ENCODE data around the gene FREY1.

The FREY1 gene

DNA sequence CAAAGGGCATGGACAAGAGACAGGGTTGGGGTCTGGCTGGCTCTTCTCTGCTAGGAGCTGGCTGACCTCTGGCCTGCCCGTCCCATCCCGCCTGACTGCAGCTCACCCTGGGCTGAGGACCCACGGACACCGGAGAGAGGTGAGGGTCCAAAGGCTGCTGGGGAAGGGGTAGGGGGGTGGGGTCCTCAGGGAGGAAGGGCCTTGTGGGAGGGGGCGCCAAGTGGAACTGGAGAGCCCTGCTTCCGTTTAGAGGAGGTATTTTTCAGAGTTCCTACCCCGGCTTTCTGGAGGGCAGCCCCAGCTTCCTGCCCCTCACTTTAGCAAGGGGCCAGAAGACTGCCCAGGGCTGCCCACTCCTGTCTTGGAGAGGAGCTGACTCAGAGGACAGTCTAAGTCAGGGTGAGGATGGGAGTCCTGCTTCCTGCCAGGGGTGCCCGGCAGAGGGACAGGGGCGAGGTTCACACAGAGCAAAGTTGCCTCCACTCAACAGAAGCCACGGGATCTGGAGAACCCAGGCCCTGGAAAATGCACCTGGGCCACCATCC, 22.5 kb upstream of the FREY1 start:
- in situ Hi-C loops (cut with MboI; ENCODE audit: low sequenced_read_pairs): no loop called here

DNA sequence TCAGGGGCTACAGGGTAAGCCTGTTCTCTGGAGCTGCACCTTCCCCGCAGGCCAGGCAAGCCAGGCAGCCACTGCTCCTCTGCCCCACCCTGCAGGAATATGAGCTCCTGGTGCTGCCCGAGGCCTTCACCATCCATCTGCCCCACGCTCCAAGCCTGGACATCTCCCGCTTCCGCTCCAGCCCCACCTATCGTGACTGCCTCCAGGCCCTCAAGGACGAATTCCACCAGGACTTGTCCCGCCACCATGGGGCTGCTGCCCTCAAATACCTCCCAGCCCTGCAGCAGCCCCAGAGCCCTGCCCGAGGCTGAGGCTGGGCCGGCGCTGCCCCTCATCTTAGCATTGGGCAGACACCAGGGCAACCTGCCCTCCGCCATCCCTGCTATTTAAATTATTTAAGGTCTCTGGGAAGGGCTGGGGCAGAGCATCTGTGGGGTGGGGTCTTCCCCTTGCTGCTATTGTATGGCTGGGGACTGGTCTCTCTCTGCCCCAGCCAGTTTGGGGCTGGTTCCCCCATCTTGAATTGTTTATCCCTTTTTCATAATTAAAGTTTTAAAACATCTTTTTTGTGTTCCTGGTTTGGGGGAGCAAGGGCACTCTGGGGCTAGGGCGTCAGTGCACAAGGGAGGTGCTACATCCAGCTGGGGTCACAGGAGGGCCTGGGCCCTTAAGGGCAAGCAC, 21.6 kb upstream of the FREY1 start:
- in situ Hi-C loops (cut with MboI; ENCODE audit: low sequenced_read_pairs): no loop called here

DNA sequence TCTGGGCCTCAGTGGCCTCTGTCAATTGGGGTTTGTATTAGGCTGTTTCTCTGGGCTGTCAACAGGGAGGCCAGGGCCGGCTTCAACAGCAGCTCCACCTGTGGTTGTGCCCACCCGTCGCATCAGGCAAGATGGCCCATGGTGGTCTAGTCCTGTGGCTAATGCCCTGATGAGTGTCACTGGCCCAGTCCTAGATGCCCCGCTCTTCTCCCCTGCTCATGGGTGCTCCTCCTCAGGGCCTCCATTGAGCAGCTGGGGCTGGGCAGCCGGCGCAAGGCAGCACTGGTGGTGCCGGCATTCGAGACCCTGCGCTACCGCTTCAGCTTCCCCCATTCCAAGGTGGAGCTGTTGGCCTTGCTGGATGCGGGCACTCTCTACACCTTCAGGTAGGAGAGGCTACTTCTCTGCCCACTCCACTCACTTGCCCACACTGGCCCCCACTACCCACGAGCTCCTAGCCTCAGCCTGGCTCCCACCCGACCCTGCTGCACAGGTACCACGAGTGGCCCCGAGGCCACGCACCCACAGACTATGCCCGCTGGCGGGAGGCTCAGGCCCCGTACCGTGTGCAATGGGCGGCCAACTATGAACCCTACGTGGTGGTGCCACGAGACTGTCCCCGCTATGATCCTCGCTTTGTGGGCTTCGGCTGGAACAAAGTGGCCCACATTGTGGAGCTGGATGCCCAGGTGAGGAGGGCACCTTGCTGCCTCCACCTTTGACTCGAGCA, 20.8 kb upstream of the FREY1 start:
- in situ Hi-C loops (cut with MboI; ENCODE audit: low sequenced_read_pairs): no loop called here

DNA sequence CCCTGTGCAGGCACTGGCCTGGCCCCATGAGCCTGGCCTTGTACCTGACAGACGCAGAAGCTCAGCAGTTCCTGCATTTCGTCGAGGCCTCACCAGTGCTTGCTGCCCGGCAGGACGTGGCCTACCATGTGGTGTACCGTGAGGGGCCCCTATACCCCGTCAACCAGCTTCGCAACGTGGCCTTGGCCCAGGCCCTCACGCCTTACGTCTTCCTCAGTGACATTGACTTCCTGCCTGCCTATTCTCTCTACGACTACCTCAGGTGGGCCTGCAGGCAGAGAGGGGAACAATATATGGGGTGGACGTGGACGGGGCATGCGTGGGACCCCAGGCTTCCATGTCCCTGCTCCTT, 20.2 kb upstream of the FREY1 start:
- in situ Hi-C loops (cut with MboI; ENCODE audit: low sequenced_read_pairs): no loop called here

GRCh38 chr11:45926536-45927331, 19.7 kb upstream of the FREY1 start:
- in situ Hi-C loops (cut with MboI; ENCODE audit: low sequenced_read_pairs): no loop called here

DNA sequence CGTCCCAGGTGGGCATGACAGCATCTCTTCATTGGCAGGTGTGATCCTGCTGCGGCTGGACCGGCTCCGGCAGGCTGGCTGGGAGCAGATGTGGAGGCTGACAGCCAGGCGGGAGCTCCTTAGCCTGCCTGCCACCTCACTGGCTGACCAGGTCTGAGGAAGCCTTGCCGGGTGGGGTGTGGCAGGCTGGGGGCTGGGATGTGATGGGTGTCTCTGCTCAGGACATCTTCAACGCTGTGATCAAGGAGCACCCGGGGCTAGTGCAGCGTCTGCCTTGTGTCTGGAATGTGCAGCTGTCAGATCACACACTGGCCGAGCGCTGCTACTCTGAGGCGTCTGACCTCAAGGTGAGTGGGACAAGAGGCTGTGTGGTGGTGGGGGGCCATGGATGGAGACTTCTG, 18.9 kb upstream of the FREY1 start:
- in situ Hi-C loops (cut with MboI; ENCODE audit: low sequenced_read_pairs): no loop called here

DNA sequence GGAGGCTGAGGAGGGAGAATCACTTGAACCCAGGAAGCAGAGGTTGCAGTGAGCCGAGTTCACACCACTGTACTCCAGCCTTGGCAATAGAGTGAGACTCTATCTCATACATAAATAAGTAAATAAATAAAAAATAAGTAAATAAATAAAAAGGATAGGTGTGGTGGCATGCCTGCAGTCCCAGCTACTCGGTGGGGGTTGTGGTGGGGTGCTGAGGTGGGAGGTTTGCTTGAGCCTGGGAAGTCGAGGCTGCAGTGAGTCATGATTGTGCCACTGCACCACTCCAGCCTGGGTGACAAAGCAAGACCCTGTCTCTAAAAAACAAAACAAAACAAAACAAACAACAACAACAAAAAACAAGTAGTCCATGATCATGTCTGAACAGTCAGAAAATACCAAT, 18.5 kb upstream of the FREY1 start:
- in situ Hi-C loops (cut with MboI; ENCODE audit: low sequenced_read_pairs): no loop called here

- in situ Hi-C loops (cut with MboI; ENCODE audit: low sequenced_read_pairs): no loop called here
Observed at GRCh38 chr11:45924927-45925326, 17.9 kb upstream of the FREY1 start.

DNA sequence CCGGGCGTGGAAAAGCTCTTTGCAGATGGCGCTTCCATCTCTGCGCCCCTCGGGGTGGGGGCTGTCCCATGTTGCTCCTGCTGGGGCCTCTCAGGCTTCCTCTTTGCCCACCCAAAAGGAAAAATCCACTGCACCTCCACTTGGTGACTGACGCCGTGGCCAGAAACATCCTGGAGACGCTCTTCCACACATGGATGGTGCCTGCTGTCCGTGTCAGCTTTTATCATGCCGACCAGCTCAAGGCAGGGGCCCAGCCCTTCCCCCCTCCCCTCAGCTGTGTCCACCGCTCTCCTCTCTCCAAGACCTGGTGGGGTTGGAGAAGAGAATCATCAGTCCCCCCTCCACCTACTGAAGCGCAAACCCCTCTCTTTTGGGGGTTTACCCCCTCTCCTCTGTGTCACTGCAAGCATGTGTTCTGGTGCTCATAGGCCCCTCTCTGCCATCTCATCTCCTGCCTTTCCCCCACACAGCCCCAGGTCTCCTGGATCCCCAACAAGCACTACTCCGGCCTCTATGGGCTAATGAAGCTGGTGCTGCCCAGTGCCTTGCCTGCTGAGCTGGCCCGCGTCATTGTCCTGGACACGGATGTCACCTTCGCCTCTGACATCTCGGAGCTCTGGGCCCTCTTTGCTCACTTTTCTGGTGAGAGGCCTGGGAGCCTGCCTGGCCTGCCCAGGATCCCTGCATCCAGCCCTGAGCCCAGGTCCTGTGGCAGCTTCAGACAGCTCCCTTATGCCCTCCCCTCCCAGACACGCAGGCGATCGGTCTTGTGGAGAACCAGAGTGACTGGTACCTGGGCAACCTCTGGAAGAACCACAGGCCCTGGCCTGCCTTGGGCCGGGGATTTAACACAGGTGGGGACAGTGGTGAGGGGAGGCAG, 17.2 kb upstream of the FREY1 start:
- in situ Hi-C loops (cut with MboI; ENCODE audit: low sequenced_read_pairs): no loop called here

DNA sequence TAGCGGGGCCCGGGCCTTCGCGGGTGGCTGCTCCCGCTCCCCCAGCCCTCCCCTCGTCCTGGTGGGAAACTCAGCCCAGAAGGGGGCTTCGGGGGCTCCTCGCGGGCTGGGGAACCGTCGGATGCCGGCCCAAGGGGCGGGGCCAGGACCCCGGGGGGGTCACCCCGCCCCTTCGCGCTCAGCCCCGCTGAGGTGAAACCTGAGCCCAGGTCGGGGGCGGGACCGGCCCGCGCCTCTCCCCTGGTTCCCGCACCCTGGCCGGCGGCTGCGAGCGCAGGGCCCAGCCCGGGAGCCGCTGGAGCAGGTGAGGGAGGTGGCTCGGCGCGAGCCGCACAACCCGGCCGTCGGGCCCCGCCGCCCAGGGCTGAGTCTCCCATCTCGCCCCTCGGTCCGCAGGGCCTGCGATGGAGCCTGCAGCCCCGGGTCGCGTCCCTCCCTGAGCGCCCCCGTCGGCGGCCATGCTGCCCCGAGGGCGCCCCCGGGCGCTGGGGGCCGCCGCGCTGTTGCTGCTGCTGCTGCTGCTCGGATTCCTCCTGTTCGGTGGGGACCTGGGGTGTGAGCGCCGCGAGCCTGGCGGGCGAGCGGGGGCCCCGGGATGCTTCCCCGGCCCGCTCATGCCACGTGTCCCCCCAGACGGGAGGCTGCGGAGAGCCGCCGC, 15.5 kb upstream of the FREY1 start, which contains the start of gene LARGE2:
TSS of gene LARGE2 (plus strand) at position 232 of the 658 bp plus-strand sequence. CDS start at position 459, 227 bp downstream.
- in situ Hi-C loops (cut with MboI; ENCODE audit: low sequenced_read_pairs): no loop called here

DNA sequence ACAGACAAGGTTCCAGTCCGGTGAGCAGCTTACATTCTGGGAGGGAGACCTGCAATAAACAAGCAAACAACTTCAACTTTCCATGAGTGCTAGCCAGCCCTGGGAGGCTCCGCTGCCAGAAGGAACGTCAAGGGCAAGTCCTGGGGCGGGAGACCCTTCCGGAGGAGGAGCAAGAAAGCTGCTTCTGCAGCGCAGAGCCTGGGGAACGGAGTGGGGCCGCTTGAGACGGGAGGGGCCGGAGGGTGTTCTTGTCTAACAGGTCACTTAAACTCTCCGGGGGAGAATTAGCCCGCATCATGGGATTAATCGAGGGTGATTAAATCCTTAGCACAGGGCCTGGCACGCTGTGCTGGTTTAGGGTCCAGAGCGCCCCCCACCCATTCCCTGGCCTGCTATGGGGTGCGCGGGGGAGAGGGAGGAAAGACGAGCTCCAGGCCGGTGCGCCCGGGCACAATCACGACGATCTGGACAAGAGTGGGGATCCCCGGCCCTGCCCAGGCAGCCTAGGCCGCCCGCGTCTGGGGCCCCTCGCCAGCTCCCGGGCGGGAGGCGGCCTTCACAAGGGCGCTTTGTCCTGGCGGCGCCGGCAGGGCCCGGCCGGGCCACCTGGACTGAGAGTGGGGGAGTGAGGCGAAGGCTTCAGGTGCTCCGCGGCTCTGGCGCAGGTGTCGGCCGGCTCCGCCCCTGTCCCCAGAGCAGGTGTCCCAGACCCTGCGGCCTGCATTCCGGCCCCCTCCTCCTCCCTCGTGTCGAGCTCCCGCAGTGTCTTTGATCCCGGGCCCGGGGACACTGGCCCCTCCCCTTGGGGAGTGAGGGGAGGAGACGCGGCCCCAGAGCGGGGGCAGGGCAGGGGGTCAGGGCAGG, 14.7 kb upstream of the FREY1 start:
- in situ Hi-C loops (cut with MboI; ENCODE audit: low sequenced_read_pairs): no loop called here

GRCh38 chr11:45920531-45921477, 13.7 kb upstream of the FREY1 start:
- in situ Hi-C loops (cut with MboI; ENCODE audit: low sequenced_read_pairs): no loop called here

GRCh38 chr11:45919806-45920530, 12.9 kb upstream of the FREY1 start:
- in situ Hi-C loops (cut with MboI; ENCODE audit: low sequenced_read_pairs): no loop called here

- in situ Hi-C loops (cut with MboI; ENCODE audit: low sequenced_read_pairs): no loop called here
Observed at GRCh38 chr11:45918962-45919675, 12.0 kb upstream of the FREY1 start.

DNA sequence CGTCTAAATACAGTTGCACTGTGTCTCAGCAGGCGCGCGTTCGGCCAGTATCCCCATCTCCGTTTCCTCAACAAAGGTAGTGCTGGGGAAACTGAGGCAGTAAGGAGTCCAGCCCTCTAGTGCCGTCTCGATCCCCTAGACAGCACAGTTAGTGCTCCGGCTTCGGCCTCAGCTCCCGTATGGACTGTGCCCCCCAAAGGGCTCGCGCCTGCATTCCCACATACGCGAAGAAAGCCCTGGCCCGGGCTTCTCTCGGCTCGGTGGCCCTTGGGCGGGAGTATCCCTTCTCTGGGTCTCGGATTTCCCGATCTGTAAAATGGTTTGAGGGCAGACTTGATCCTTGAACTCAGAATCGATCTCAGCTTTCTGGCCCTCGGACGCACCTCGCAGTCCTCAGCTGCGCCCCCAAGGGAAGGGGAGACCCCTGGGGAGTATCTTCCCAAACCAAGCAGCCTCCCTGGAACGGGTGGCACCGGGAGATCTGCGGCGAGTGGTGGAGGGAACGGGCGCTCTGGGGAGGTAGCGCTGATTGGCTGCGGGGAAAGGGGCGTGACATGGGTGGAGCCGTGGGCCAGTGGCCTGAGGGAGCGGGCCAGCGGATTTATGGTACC, 11.4 kb upstream of the FREY1 start:
- in situ Hi-C loops (cut with MboI; ENCODE audit: low sequenced_read_pairs): no loop called here

- in situ Hi-C loops (cut with MboI; ENCODE audit: low sequenced_read_pairs): no loop called here
Observed at GRCh38 chr11:45917623-45918330, 10.7 kb upstream of the FREY1 start, which contains the start of gene PEX16. Gene PEX16, minus strand, starts transcription at chr11:45917877. Its CDS starts 66 bp downstream, at chr11:45917811.
